ENCODE measurements around the gene ADSS1. TPM values are rescaled to one million over a fixed set of nuclear protein-coding genes. Genes with fewer than 3 reads are reported as not detected.
A peak's percentile ranks its signal among the peaks of the same experiment; 100 is the strongest.

ADSS1 gene
- total RNA-seq, 2 donors from 2014 or later, result 18.3 to 44.4 TPM

DNA sequence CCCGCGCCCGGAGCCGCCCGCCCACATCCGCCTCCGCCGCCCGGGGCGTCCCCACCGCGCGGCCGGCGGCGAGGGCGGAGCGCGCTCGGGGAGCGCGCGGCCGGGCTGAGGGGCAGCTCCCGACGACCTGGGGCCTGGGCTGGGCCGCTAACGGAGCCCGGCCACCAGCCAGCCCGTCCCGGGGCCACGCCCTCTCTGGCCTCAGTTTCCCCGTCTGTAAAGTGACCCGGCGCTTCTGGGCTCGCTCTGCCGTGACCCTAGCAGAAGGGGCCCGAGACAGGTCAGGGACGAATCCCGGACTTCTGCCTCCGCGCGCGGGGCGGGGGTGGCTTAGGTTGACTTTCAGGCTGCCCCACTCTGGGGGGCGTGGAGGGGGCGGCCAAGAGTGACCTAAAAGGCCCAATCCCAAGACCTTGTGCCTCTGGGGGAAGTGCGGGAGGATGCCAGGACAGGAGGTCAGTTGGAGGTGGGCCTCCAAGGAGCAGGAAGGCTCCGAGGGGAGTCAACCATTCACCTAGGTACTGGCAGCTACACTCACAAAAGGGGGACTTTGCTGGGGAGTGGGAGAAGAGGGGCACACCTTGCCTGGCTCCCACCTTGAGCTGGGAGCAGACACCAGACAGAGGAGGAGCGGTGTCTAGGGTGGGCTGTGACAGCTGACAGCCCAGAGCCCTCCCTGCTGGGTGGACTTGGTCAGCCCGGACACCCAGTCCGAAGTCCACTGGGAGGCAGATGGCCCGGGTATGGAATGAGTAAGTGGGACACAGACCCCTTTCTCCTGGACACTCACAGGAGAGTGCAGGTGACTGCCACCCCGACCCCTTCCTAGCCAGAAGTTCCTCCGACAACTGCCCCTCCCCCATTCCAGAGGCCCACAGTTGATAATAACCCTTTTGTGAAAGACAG, 72.0 kb downstream of the ADSS1 start:
- no peak for DNase-seq (ENCODE audit: low spot score)
- Histone ChIP-seq H3K4me1 (replicated peaks) (peaks cover 35% of the 10 kb centered on the region), H3K27ac (peak overlapping the region; percentile 89 to 99), H3K27me3 (replicated peaks; ENCODE audit: insufficient read depth) (no peaks in the 10 kb centered on the region), H3K36me3 (no peaks in the 10 kb centered on the region), H3K4me3 (peak overlapping the region; percentile 46 to 77), H3K9me3 (no peaks in the 10 kb centered on the region)
- TF ChIP-seq POLR2A (IDR thresholded peaks at IDR 0.05), result peak; percentile 64
- no peak for TF ChIP-seq POLR2AphosphoS5 (IDR thresholded peaks at IDR 0.05)
- intact Hi-C loops (cut with DNase I), result no loop called here
- 29% methylated on average over 17 of the region's 55 CpGs for WGBS

- intact Hi-C loops (cut with DNase I), result no loop called here
- Histone ChIP-seq H3K27me3 (replicated peaks; ENCODE audit: insufficient read depth) (no peaks in the 10 kb centered on the region), H3K4me3 (no peak overlapping the region), H3K4me1 (replicated peaks) (peaks cover 38% of the 10 kb centered on the region), H3K27ac (peak overlapping the region; percentile 89 to 99), H3K36me3 (no peaks in the 10 kb centered on the region), H3K9me3 (no peaks in the 10 kb centered on the region)
- WGBS, result 59% methylated on average over 4 of the region's 6 CpGs
- TF ChIP-seq POLR2AphosphoS5 (IDR thresholded peaks at IDR 0.05) (no peak), POLR2A (IDR thresholded peaks at IDR 0.05) (no peak)
- TF ChIP-seq, protein P1, sequence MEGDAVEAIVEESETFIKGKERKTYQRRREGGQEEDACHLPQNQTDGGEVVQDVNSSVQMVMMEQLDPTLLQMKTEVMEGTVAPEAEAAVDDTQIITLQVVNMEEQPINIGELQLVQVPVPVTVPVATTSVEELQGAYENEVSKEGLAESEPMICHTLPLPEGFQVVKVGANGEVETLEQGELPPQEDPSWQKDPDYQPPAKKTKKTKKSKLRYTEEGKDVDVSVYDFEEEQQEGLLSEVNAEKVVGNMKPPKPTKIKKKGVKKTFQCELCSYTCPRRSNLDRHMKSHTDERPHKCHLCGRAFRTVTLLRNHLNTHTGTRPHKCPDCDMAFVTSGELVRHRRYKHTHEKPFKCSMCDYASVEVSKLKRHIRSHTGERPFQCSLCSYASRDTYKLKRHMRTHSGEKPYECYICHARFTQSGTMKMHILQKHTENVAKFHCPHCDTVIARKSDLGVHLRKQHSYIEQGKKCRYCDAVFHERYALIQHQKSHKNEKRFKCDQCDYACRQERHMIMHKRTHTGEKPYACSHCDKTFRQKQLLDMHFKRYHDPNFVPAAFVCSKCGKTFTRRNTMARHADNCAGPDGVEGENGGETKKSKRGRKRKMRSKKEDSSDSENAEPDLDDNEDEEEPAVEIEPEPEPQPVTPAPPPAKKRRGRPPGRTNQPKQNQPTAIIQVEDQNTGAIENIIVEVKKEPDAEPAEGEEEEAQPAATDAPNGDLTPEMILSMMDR (IDR thresholded peaks at IDR 0.05), result no peak
- no peak for DNase-seq (ENCODE audit: low spot score)
Observed at GRCh38 chr14:104796687-104797081, 72.7 kb downstream of the ADSS1 start.

Small RNA genes lying within 50 kb of the gene (microRNA-seq; reads per million reads assigned to microRNA genes)
- gene MIR4710, result not detected

Small RNA genes lying within 50 kb of the gene (small RNA-seq; reads per million reads assigned to genes)
- 0 reads per million in 2 donors for gene MIR4710

Other genes starting within 250 kb of the ADSS1 start
- under 1 TPM in 1 of 2 donors, not detected in 1; 0.32 TPM for gene C14orf180, start 144.5 kb upstream of the ADSS1 start, total RNA-seq
- gene TMEM179, start 119.5 kb upstream of the ADSS1 start, total RNA-seq, result 1 to 10 TPM; 1.4 to 6.0 TPM
- 100 to 1,000 TPM in 1 of 2 donors, 10 to 100 TPM in 1; 50.1 to 210 TPM for gene INF2, start 34.6 kb upstream of the ADSS1 start, total RNA-seq
- gene SIVA1, start 28.9 kb downstream of the ADSS1 start, total RNA-seq, result 100 to 1,000 TPM; 249 to 514 TPM
- gene AKT1, start 71.5 kb downstream of the ADSS1 start, total RNA-seq, result 100 to 1,000 TPM; 154 to 200 TPM
- 10 to 100 TPM; 28.4 to 40.9 TPM for gene ZBTB42, start 76.9 kb downstream of the ADSS1 start, total RNA-seq
- 10 to 100 TPM; 29.1 to 81.2 TPM for gene CEP170B, start 141.0 kb downstream of the ADSS1 start, total RNA-seq
- 1 to 10 TPM; 1.2 to 5.4 TPM for gene PLD4, start 200.7 kb downstream of the ADSS1 start, total RNA-seq